Testis (tissue), 2 donors: ENCODE data around the gene QRFP.

Experiments used
- POLR2A ChIP-seq: fragments of 450-650 bp; IDR thresholded peaks from one replicate; pipeline ENCODE4 v1.6.1; 2017; ENCODE audit warnings: antibody characterized with exemption, mild to moderate bottlenecking, moderate library complexity
- TF ChIP-seq, protein P1 (sequence below), 3 experiments: fragments of 450-650 bp in 2 of 3; fragments of 200-600 bp in 1 of 3; sonication (generic) in 1 of 3; IDR thresholded peaks; one replicate each; pipeline ENCODE4 v1.5.1; 2016 to 2019; ENCODE audit warnings: antibody characterized with exemption in 3 of 3, mild to moderate bottlenecking in 2 of 3, moderate library complexity in 1 of 3

- TF ChIP-seq, protein P1, sequence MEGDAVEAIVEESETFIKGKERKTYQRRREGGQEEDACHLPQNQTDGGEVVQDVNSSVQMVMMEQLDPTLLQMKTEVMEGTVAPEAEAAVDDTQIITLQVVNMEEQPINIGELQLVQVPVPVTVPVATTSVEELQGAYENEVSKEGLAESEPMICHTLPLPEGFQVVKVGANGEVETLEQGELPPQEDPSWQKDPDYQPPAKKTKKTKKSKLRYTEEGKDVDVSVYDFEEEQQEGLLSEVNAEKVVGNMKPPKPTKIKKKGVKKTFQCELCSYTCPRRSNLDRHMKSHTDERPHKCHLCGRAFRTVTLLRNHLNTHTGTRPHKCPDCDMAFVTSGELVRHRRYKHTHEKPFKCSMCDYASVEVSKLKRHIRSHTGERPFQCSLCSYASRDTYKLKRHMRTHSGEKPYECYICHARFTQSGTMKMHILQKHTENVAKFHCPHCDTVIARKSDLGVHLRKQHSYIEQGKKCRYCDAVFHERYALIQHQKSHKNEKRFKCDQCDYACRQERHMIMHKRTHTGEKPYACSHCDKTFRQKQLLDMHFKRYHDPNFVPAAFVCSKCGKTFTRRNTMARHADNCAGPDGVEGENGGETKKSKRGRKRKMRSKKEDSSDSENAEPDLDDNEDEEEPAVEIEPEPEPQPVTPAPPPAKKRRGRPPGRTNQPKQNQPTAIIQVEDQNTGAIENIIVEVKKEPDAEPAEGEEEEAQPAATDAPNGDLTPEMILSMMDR (IDR thresholded peaks at IDR 0.05): no peak
- TF ChIP-seq POLR2A: no peak
Observed at GRCh38 chr9:130890124-130890523, 6.5 kb downstream of the QRFP start.
